Kidney (tissue), 14 donors: Measurements from ENCODE around the gene UNC45B. TPM values are rescaled to one million over a fixed set of nuclear protein-coding genes. Genes with fewer than 3 reads are reported as not detected.

Source experiments
- DNase-seq, 5 donors: peaks; one replicate each; pipeline ENCODE4 v3.0.0-alpha.2; 2013 to 2020
- FAIRE-seq: peaks from 2 replicates; lab custom pipeline; 2012; peaks lifted over from hg19 to GRCh38; lab: Jason Lieb, UNC
- H3K27ac ChIP-seq, 2 donors: one replicate each; pipeline ENCODE4 v1.7.0; 2013; ENCODE audit warnings: low read depth in 2 of 2, low read length in 2 of 2, inconsistent platforms in 1 of 2
- H3K27me3 ChIP-seq: one replicate; pipeline ENCODE4 v1.7.1; 2013; ENCODE audit warnings: low read length, inconsistent platforms; ENCODE audit not compliant: control insufficient read depth, insufficient read depth
- H3K36me3 ChIP-seq, 3 donors: one replicate each; pipeline versions ENCODE4 v1.7.0 to v1.7.1; 2013; ENCODE audit warnings: low read length in 3 of 3, control low read depth in 1 of 3, inconsistent platforms in 1 of 3; ENCODE audit not compliant: insufficient read depth in 3 of 3, control insufficient read depth in 2 of 3
- H3K4me1 ChIP-seq, 3 donors: one replicate each; pipeline versions ENCODE4 v1.7.0 to v1.7.1; 2013; ENCODE audit warnings: low read length in 3 of 3, inconsistent platforms in 1 of 3, low read depth in 1 of 3; ENCODE audit not compliant: control insufficient read depth in 2 of 3, insufficient read depth in 2 of 3
- H3K4me3 ChIP-seq, 3 donors: one replicate each; pipeline versions ENCODE4 v1.7.0 to v1.8.1; 2013; ENCODE audit warnings: low read length in 3 of 3, control low read depth in 1 of 3, inconsistent platforms in 1 of 3
- H3K9ac ChIP-seq, 3 donors: one replicate each; pipeline versions ENCODE4 v1.7.0 to v1.7.1; 2013; ENCODE audit warnings: low read length in 3 of 3, control low read depth in 1 of 3, inconsistent platforms in 1 of 3
- H3K9me3 ChIP-seq, 3 donors: one replicate each; pipeline versions ENCODE4 v1.7.0 to v1.7.1; 2013; ENCODE audit warnings: low read length in 3 of 3, control low read depth in 1 of 3, inconsistent platforms in 1 of 3; ENCODE audit not compliant: control insufficient read depth in 2 of 3, insufficient read depth in 1 of 3
- intact Hi-C: fragments of 100-400 bp; cut with DNase I; formaldehyde crosslinking; loops from one replicate; pipeline ENCODE4 v1.11.1; 2022
- polyA plus RNA-seq: library from polyadenylated mRNA; stranded (reverse); fragments of 350-450 nt; fragmentation: Illumina TruSeq; extraction: RNeasy Lipid Tissue Mini Kit (QIAGEN cat#74804); gene quantifications from one replicate; pipeline ENCODE4 v1.2.3, GENCODE V29; 2014; ENCODE audit warnings: low read depth, low replicate concordance; ENCODE audit not compliant: insufficient read depth
- total RNA-seq: library from RNA; stranded (reverse); fragmentation: NEBNext Ultra II Directional; extraction: Animal tissue kit (Norgen Biotek cat#: 25700); gene quantifications from one replicate; pipeline ENCODE4 v1.2.1, GENCODE V29; 2021
- TF ChIP-seq, protein P1 (sequence below): IDR thresholded peaks from 3 replicates; pipeline ENCODE4 v1.5.1; 2012; ENCODE audit warnings: mild to moderate bottlenecking, moderate library complexity, borderline replicate concordance; ENCODE audit not compliant: insufficient read depth; ENCODE audit errors: extremely low read depth
- donor health status: control.
- donor health status: control.
- donor health status: control.
- donor health status: control.
- donor health status: control.
- donor health status: DM: yes; HTN: yes; CAD: no.
- donor health status: Normal renal cell carcinoma (clear cell type).

The UNC45B gene
- total and polyA plus RNA-seq, 2 donors from 2014 or later, result 0.38 to 0.54 TPM

DNA sequence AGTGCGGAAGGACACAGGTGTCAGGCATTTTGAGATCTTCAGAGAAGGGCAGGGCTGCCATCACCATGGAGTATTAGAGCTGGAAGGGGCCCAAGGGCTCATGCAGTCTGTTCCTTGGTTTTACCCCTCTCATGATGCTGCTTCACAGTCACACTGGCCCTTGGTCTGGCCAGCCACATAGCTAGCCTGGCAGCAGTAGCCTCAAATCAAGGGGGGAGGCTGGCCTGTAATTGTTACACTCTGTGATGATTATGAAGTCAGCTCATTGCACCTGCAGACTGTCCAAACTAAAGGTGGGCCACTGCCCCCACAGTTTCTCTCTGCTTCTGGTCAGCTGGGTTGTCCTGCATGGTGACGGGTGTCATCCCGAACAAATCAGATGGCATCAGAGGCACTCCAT lies 26.3 kb upstream of the UNC45B start, which contains the start of gene FNDC8:
Gene FNDC8 (plus strand): TSS at position 301 of the 400 bp plus-strand sequence. CDS start 79 bp downstream, at position 380.
- FAIRE-seq, result no peak
- Histone ChIP-seq H3K27me3 (no peaks in the 10 kb centered on the region), H3K4me1 (peaks cover 0 to 13% (median 0%) of the 10 kb centered on the region in 3 donors), H3K36me3 (no peaks in the 10 kb centered on the region), H3K27ac (no peak within 1 kb of the TSS), H3K4me3 (no peak within 1 kb of the TSS), H3K9me3 (no peaks in the 10 kb centered on the region), H3K9ac (no peak within 1 kb of the TSS)
- intact Hi-C loops, result loop anchor here (10.0 kb wide), 1 partner anchor 697 kb away; no protein-coding TSS in a partner anchor
- TF ChIP-seq, protein P1, sequence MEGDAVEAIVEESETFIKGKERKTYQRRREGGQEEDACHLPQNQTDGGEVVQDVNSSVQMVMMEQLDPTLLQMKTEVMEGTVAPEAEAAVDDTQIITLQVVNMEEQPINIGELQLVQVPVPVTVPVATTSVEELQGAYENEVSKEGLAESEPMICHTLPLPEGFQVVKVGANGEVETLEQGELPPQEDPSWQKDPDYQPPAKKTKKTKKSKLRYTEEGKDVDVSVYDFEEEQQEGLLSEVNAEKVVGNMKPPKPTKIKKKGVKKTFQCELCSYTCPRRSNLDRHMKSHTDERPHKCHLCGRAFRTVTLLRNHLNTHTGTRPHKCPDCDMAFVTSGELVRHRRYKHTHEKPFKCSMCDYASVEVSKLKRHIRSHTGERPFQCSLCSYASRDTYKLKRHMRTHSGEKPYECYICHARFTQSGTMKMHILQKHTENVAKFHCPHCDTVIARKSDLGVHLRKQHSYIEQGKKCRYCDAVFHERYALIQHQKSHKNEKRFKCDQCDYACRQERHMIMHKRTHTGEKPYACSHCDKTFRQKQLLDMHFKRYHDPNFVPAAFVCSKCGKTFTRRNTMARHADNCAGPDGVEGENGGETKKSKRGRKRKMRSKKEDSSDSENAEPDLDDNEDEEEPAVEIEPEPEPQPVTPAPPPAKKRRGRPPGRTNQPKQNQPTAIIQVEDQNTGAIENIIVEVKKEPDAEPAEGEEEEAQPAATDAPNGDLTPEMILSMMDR, result no peak
- no peak for DNase-seq

DNA sequence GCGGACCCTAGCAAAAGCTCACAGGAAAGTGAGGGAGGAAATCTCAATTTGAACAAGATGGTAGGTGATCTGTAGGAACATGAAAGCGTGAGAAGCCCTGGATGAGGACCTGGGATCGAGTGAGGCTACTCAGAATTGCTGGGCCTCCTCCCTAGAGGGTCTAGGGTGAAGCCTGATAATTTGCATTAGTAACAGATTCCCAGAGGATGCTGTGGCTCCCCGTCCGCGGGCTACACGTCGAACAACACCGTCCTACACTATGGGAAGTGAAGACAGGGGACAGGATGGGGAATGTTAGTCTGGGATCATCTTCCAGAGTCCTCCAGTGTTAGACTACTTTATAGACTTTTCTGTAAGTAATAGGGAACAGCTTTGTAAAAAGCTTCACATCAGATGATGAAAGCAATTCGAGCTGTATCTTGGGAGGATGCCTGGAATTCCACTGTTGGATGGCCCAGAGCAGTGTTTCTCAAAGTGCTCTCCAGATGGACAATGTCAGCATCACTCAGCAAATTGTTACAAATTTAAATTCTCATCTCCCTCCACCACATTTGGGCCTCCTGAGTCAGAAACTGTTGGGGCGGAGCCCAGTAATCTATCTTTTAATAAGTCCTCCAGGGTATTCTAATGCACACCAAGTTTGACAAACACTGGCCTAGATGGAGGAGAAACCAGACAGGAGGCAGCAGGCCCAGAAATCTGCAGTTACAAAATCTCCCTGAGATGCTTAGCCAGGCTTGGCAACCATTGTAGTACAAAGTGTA lies 19.7 kb upstream of the UNC45B start:
- Histone ChIP-seq H3K4me1 (peaks cover 0 to 8% (median 2%) of the 10 kb centered on the region in 3 donors), H3K36me3 (peaks cover 0 to 10% (median 1%) of the 10 kb centered on the region in 3 donors), H3K9me3 (no peaks in the 10 kb centered on the region), H3K9ac (no peak overlapping the region), H3K4me3 (no peak overlapping the region), H3K27me3 (no peaks in the 10 kb centered on the region), H3K27ac (no peak overlapping the region)
- DNase-seq, result peak in 1 of 5 donors; percentile 39
- intact Hi-C loops, result loop anchor here (10.0 kb wide), 1 partner anchor 703 kb away; no protein-coding TSS in a partner anchor
- TF ChIP-seq, protein P1, result no peak
- FAIRE-seq, result no peak

DNA sequence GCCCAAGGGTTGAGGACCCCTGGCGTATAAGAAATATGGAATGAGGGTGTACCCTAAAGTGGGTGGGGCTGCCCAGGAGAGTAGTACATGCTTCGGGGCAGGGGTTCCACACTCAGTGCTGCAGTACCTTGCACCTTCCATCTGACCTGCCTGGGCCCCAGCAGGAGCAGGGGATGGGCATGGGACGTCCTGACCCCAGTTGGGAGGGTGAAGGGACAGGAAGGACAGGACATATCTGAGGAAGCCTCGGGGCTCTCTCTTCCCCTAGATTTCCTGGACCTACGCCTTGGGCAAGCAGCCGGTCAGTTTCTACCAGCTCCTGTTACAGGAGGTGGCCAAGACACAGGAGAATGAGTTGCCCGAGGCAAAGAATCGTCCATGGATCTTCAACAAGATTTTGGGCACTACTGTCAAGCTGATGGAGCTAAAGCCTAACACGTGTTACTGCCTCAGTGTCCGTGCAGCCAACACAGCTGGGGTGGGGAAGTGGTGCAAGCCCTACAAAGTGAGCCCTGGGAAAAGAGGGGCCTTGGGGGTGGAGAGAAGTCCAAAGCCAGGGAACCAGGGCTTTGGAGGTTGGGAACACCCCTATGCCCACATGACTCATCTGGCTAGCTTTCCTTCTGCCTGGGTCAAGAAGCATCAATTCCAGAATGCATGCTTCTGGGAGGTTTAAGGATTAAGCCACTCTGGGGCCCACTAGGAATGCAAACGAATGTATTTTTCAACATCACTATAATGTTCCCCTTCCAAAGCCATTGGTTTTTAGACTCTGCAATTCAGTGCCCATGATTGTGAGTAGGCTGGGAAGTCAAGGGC lies 18.3 kb upstream of the UNC45B start:
- H3K4me3 ChIP-seq, result no peak overlapping the region
- H3K9ac ChIP-seq, result no peak overlapping the region
- H3K4me1 ChIP-seq, result peaks cover 0 to 8% (median 2%) of the 10 kb centered on the region in 3 donors
- H3K36me3 ChIP-seq, result peaks cover 0 to 22% (median 11%) of the 10 kb centered on the region in 3 donors
- TF ChIP-seq, protein P1, result no peak
- H3K27ac ChIP-seq, result no peak overlapping the region
- intact Hi-C loops, result loop anchor here (10.0 kb wide), 1 partner anchor 705 kb away; no protein-coding TSS in a partner anchor
- no peaks in the 10 kb centered on the region for H3K9me3 ChIP-seq
- H3K27me3 ChIP-seq, result no peaks in the 10 kb centered on the region
- DNase-seq (no peak), FAIRE-seq (no peak)
